ENCODE measurements around the gene CALML3.

GRCh38 chr10:5550250-5550545 is 25.4 kb downstream of the CALML3 start:
- TF ChIP-seq CTCF (IDR thresholded peaks at IDR 0.05; ENCODE audit: insufficient read depth, low read depth, low read length) (no peak), EZH2 (IDR thresholded peaks at IDR 0.05; ENCODE audit: insufficient read depth, low read length) (no peak)
